Trophoblast cell (in vitro differentiated cells and primary cell): ENCODE data around the gene RPAP2.
A peak's percentile ranks its signal among the peaks of the same experiment; 100 is the strongest.

Source experiments
- DNase-seq, 2 donors: peaks; one replicate each; pipeline ENCODE4 v3.0.0-alpha.2; 2016
- H2AFZ ChIP-seq: 2 replicates; pipeline ENCODE4 v1.6.1; 2013; ENCODE audit warnings: low read length, moderate library complexity, mild to moderate bottlenecking; ENCODE audit not compliant: insufficient read depth, poor library complexity
- H2AK5ac ChIP-seq: 2 replicates; pipeline ENCODE4 v1.6.1; 2013; ENCODE audit warnings: mild to moderate bottlenecking, low read length
- H2BK120ac ChIP-seq: 2 replicates; pipeline ENCODE4 v1.6.1; 2013; ENCODE audit warnings: low read length, mild to moderate bottlenecking, moderate library complexity; ENCODE audit not compliant: insufficient read depth, poor library complexity
- H2BK12ac ChIP-seq: 2 replicates; pipeline ENCODE4 v1.6.1; 2013; ENCODE audit warnings: mild to moderate bottlenecking, low read length, moderate library complexity
- H2BK5ac ChIP-seq: 2 replicates; pipeline ENCODE4 v1.6.1; 2013; ENCODE audit warnings: low read length, low read depth, moderate library complexity, mild to moderate bottlenecking; ENCODE audit not compliant: poor library complexity
- H3K14ac ChIP-seq: 2 replicates; pipeline ENCODE4 v1.6.1; 2013; ENCODE audit warnings: mild to moderate bottlenecking, low read length
- H3K18ac ChIP-seq: 2 replicates; pipeline ENCODE4 v1.6.1; 2013; ENCODE audit warnings: mild to moderate bottlenecking, low read length
- H3K23ac ChIP-seq: 2 replicates; pipeline ENCODE4 v1.6.1; 2013; ENCODE audit warnings: low read length
- H3K27ac ChIP-seq: 2 replicates; pipeline ENCODE4 v1.5.1; 2013; ENCODE audit warnings: low read depth, mild to moderate bottlenecking, inconsistent platforms, low read length, moderate library complexity
- H3K27me3 ChIP-seq: 2 replicates; pipeline ENCODE4 v1.6.1; 2013; ENCODE audit warnings: inconsistent platforms, mild to moderate bottlenecking, low read length, moderate library complexity; ENCODE audit not compliant: insufficient read depth
- H3K36me3 ChIP-seq, 2 experiments: 1 replicate in 1 of 2; 2 replicates in 1 of 2; pipeline ENCODE4 v1.6.1; 2013; ENCODE audit warnings: low read length in 2 of 2, mild to moderate bottlenecking in 2 of 2, moderate library complexity in 1 of 2; ENCODE audit not compliant: insufficient read depth in 2 of 2, control insufficient read depth in 1 of 2
- H3K4ac ChIP-seq: 2 replicates; pipeline ENCODE4 v1.6.1; 2013; ENCODE audit warnings: low read depth, mild to moderate bottlenecking, low read length, moderate library complexity
- H3K4me1 ChIP-seq, 2 experiments: 1 replicate in 1 of 2; 2 replicates in 1 of 2; pipeline ENCODE4 v1.6.1; 2013; ENCODE audit warnings: low read length in 2 of 2, mild to moderate bottlenecking in 2 of 2, moderate library complexity in 1 of 2; ENCODE audit not compliant: insufficient read depth in 2 of 2, control insufficient read depth in 1 of 2
- H3K4me2 ChIP-seq: 2 replicates; pipeline ENCODE4 v1.6.1; 2013; ENCODE audit warnings: inconsistent platforms, mild to moderate bottlenecking, low read length, moderate library complexity
- H3K4me3 ChIP-seq: 2 replicates; pipeline ENCODE4 v1.5.1; 2013; ENCODE audit warnings: mild to moderate bottlenecking, low read depth, low read length, inconsistent platforms
- H3K79me1 ChIP-seq: one replicate; pipeline ENCODE4 v1.6.1; 2013; ENCODE audit warnings: low read length
- H3K79me2 ChIP-seq: 2 replicates; pipeline ENCODE4 v1.6.1; 2013; ENCODE audit warnings: low read length, mild to moderate bottlenecking; ENCODE audit not compliant: control insufficient read depth, insufficient read depth, poor library complexity
- H3K9ac ChIP-seq: 2 replicates; pipeline ENCODE4 v1.6.1; 2013; ENCODE audit warnings: mild to moderate bottlenecking, low read length
- H3K9me3 ChIP-seq: 2 replicates; pipeline ENCODE4 v1.6.1; 2013; ENCODE audit warnings: low read depth, mild to moderate bottlenecking, control low read depth, inconsistent platforms, low read length; ENCODE audit not compliant: insufficient read depth
- H4K12ac ChIP-seq: 2 replicates; pipeline ENCODE4 v1.6.1; 2013; ENCODE audit warnings: low read depth, mild to moderate bottlenecking, low read length, moderate library complexity
- H4K8ac ChIP-seq: 2 replicates; pipeline ENCODE4 v1.6.1; 2013; ENCODE audit warnings: low read depth, mild to moderate bottlenecking, low read length, moderate library complexity
- H4K91ac ChIP-seq: one replicate; pipeline ENCODE4 v1.6.1; 2013; ENCODE audit warnings: low read depth, mild to moderate bottlenecking, low read length, moderate library complexity
- WGBS: extraction: QIAGEN DNeasy Blood & Tissue Kit; methylation state at CpG from one replicate; pipeline ENCODE4 v1.1.7; 2013; ENCODE audit warnings: missing lambda C conversion rate; ENCODE audit not compliant: insufficient read length, insufficient coverage; ENCODE audit errors: extremely low coverage; 5-methylcytosine and 5-hydroxymethylcytosine counted together

RPAP2 gene

DNA sequence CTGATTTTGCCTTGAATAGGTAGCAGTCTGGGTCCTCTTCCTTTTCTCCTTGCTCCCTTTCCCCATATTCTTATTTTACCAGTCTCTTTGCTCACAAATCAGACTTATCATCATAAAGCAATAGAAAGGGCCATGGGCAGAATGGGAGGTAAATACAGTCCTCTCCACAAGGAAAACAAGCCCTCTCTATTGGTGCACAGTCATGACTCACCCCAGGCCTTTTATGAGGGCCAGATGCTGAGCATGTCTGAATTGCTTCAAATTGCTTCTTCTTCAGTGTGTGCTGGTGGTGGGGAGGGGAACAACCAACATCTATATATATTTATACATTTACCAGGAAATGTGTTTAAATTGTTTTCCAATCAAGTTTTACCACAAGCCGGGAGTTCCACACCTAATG is 112.7 kb downstream of the RPAP2 start:
- H3K4ac ChIP-seq, result no peak overlapping the region
- no peak overlapping the region for H2BK120ac ChIP-seq
- H2BK5ac ChIP-seq, result no peak overlapping the region
- H3K27me3 ChIP-seq, result no peaks in the 10 kb centered on the region
- H4K8ac ChIP-seq, result no peak overlapping the region
- no peak overlapping the region for H3K9ac ChIP-seq
- peak in 1 of 2 donors; percentile 4 for DNase-seq
- H3K79me1 ChIP-seq, result no peaks in the 10 kb centered on the region
- H3K4me1 ChIP-seq, result no peaks in the 10 kb centered on the region
- no peaks in the 10 kb centered on the region for H3K9me3 ChIP-seq
- H4K12ac ChIP-seq, result no peak overlapping the region
- H3K18ac ChIP-seq, result no peak overlapping the region
- H3K36me3 ChIP-seq, result no peaks in the 10 kb centered on the region
- H2AK5ac ChIP-seq, result no peak overlapping the region
- H3K4me3 ChIP-seq, result no peak overlapping the region
- H3K4me2 ChIP-seq, result no peak overlapping the region
- H3K79me2 ChIP-seq, result no peaks in the 10 kb centered on the region
- H2BK12ac ChIP-seq, result no peak overlapping the region
- no CpG with 5 or more reads among the region's 1 CpG for WGBS
- H3K27ac ChIP-seq, result no peak overlapping the region
- no peak overlapping the region for H3K23ac ChIP-seq
- no peak overlapping the region for H3K14ac ChIP-seq
- H4K91ac ChIP-seq, result no peak overlapping the region
- no peak overlapping the region for H2AFZ ChIP-seq

- Histone ChIP-seq H4K8ac (no peak overlapping the region), H3K27ac (no peak overlapping the region), H4K12ac (no peak overlapping the region), H3K79me1 (no peaks in the 10 kb centered on the region), H3K14ac (no peak overlapping the region), H3K4me3 (no peak overlapping the region), H3K18ac (no peak overlapping the region), H3K9ac (no peak overlapping the region), H3K4me2 (no peak overlapping the region), H4K91ac (no peak overlapping the region), H3K36me3 (no peaks in the 10 kb centered on the region), H3K23ac (no peak overlapping the region), H3K4me1 (no peaks in the 10 kb centered on the region), H3K4ac (no peak overlapping the region), H3K9me3 (no peaks in the 10 kb centered on the region), H2AK5ac (no peak overlapping the region), H3K79me2 (no peaks in the 10 kb centered on the region), H2AFZ (no peak overlapping the region), H2BK12ac (no peak overlapping the region), H3K27me3 (no peaks in the 10 kb centered on the region), H2BK120ac (no peak overlapping the region), H2BK5ac (no peak overlapping the region)
- DNase-seq, result no peak
- WGBS, result no CpG with 5 or more reads among the region's 4 CpGs
Measured at GRCh38 chr1:92419642-92420041, 120.8 kb downstream of the RPAP2 start.

DNA sequence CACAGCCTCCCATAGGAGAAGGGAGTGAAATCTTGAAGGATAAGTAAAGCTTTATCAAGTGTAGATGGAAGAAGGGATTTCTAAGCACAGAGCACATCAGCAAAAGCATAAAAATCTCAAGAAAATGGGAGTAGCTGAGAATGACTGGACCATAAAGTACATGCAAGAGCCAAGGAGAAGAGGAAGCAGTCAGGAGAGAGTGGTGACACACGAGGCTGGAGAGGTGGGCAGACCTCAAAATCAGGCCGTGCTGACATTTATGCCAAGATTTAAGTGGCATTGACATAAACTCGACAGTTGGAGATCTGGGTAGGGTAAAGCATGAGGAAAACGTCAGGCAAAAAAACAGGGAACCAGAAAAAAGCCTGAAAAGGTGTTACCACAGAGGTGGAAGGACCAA is 125.5 kb downstream of the RPAP2 start:
- H3K4me2 ChIP-seq, result no peak overlapping the region
- H3K4me1 ChIP-seq, result no peaks in the 10 kb centered on the region
- no peak overlapping the region for H3K4me3 ChIP-seq
- H2BK5ac ChIP-seq, result no peak overlapping the region
- H3K79me2 ChIP-seq, result no peaks in the 10 kb centered on the region
- no peak overlapping the region for H2AK5ac ChIP-seq
- no peak overlapping the region for H4K12ac ChIP-seq
- no peaks in the 10 kb centered on the region for H3K36me3 ChIP-seq
- DNase-seq, result no peak
- H2AFZ ChIP-seq, result no peak overlapping the region
- no peak overlapping the region for H3K14ac ChIP-seq
- H3K27me3 ChIP-seq, result no peaks in the 10 kb centered on the region
- H4K91ac ChIP-seq, result no peak overlapping the region
- no peak overlapping the region for H3K4ac ChIP-seq
- H4K8ac ChIP-seq, result no peak overlapping the region
- H3K23ac ChIP-seq, result no peak overlapping the region
- no peaks in the 10 kb centered on the region for H3K79me1 ChIP-seq
- H3K9ac ChIP-seq, result no peak overlapping the region
- H3K18ac ChIP-seq, result no peak overlapping the region
- H2BK12ac ChIP-seq, result no peak overlapping the region
- no peak overlapping the region for H3K27ac ChIP-seq
- no peak overlapping the region for H2BK120ac ChIP-seq
- no peaks in the 10 kb centered on the region for H3K9me3 ChIP-seq
- WGBS, result no CpG with 5 or more reads among the region's 4 CpGs

DNA sequence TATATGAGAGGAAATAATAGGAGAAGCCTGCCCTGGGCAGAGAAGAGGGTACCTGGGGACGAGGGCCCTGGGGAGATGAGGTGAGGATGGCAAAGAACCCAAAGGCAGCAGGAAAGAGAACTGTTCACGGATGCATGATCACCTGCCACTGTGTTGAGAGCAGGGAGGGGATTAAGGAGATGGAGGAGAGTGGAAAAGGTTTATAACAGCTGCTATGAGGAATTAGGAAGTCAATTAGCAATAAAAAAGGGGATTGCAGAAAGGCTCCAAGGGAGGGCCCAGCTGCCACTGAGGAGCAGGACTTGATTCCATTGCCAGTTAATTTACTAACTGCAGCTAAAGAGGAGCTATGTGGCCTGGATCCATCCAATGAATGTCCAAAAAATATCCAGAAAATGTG is 126.8 kb downstream of the RPAP2 start:
- no peak overlapping the region for H2BK5ac ChIP-seq
- H3K23ac ChIP-seq, result no peak overlapping the region
- DNase-seq, result no peak
- H3K79me1 ChIP-seq, result no peaks in the 10 kb centered on the region
- H3K9me3 ChIP-seq, result no peaks in the 10 kb centered on the region
- WGBS, result no CpG with 5 or more reads among the region's 2 CpGs
- no peak overlapping the region for H4K91ac ChIP-seq
- H2AFZ ChIP-seq, result no peak overlapping the region
- no peak overlapping the region for H3K4me2 ChIP-seq
- H3K4me1 ChIP-seq, result no peaks in the 10 kb centered on the region
- H4K8ac ChIP-seq, result no peak overlapping the region
- H3K18ac ChIP-seq, result no peak overlapping the region
- no peak overlapping the region for H3K4ac ChIP-seq
- no peak overlapping the region for H2BK120ac ChIP-seq
- no peak overlapping the region for H2BK12ac ChIP-seq
- H3K4me3 ChIP-seq, result no peak overlapping the region
- no peaks in the 10 kb centered on the region for H3K79me2 ChIP-seq
- no peaks in the 10 kb centered on the region for H3K27me3 ChIP-seq
- H3K9ac ChIP-seq, result no peak overlapping the region
- no peak overlapping the region for H3K14ac ChIP-seq
- no peak overlapping the region for H3K27ac ChIP-seq
- no peak overlapping the region for H4K12ac ChIP-seq
- H2AK5ac ChIP-seq, result no peak overlapping the region
- H3K36me3 ChIP-seq, result no peaks in the 10 kb centered on the region
